ENCODE data around the gene C1orf21. TPM values are rescaled to one million over a fixed set of nuclear protein-coding genes. Genes with fewer than 3 reads are reported as not detected.

C1orf21 gene
- total RNA-seq, 4 donors from 2014 or later = 24.0 to 43.0 (median 40.3) TPM

DNA sequence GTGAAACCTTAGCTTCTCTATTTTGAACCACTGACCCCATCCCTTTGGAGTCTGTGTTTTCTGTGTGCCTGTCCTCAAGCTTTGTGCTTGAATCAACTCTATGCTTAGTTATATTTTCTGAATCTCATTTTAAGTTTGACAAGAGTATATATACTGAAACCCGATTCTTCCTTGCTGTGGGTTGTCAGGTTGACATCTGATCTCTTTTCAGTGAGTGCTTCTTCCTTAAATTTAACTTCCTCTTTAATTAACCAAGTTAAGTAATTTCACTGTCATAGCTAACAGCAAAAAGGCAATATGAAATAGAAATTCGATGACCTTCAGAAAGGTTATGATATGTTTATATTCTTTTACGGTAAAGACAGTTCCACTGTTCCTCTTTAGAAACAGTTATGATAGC lies 69.4 kb downstream of the C1orf21 start:
- TF ChIP-seq, protein P1, sequence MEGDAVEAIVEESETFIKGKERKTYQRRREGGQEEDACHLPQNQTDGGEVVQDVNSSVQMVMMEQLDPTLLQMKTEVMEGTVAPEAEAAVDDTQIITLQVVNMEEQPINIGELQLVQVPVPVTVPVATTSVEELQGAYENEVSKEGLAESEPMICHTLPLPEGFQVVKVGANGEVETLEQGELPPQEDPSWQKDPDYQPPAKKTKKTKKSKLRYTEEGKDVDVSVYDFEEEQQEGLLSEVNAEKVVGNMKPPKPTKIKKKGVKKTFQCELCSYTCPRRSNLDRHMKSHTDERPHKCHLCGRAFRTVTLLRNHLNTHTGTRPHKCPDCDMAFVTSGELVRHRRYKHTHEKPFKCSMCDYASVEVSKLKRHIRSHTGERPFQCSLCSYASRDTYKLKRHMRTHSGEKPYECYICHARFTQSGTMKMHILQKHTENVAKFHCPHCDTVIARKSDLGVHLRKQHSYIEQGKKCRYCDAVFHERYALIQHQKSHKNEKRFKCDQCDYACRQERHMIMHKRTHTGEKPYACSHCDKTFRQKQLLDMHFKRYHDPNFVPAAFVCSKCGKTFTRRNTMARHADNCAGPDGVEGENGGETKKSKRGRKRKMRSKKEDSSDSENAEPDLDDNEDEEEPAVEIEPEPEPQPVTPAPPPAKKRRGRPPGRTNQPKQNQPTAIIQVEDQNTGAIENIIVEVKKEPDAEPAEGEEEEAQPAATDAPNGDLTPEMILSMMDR (IDR thresholded peaks at IDR 0.05) = no peak
- DNase-seq (ENCODE audit: low spot score) = no peak
- ATAC-seq (ENCODE audit: low FRiP score) = no peak

DNA sequence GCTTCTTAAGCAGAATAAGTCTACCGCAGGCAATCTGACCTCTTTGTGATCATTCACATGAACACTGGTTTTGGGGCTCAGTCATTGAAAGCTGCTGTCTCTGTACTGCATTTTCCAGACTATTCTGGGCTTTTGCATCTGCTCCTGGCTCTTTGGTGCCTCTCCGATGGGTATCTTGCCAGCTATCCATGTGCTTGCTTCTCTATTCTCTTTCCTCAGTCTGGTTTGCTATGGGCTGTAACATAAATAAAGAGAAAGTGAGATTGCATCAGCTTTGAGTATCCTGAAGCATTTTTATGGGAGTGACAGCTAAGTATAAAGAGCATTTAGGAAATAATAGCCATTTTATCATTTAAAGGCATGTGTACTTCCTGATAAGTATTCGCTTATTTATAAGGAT lies 70.7 kb downstream of the C1orf21 start:
- TF ChIP-seq, protein P1 (IDR thresholded peaks at IDR 0.05) = no peak
- DNase-seq (ENCODE audit: low spot score) = no peak
- no peak for ATAC-seq (ENCODE audit: low FRiP score)

DNA sequence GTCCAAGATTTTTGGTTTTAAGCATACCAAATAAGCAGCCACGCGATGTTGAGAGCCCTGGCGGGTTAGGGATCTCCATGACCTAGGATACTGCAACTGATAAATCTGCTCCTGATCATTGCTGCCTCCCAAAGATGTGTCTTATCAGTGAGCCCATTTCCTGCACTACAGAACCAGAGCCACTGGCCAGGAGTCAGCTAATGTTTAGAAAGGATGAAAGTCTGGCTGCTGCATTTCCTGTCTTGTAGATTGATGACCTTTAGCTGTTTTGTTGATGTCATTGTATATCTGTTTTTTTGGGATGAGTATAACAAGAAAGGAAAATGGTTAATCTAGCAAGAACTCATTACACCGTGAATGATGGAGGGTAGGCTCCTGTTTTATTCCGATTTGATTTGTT lies 74.5 kb downstream of the C1orf21 start:
- TF ChIP-seq, protein P1 (IDR thresholded peaks at IDR 0.05) = no peak
- ATAC-seq (ENCODE audit: low FRiP score) (no peak), DNase-seq (ENCODE audit: low spot score) (no peak)

DNA sequence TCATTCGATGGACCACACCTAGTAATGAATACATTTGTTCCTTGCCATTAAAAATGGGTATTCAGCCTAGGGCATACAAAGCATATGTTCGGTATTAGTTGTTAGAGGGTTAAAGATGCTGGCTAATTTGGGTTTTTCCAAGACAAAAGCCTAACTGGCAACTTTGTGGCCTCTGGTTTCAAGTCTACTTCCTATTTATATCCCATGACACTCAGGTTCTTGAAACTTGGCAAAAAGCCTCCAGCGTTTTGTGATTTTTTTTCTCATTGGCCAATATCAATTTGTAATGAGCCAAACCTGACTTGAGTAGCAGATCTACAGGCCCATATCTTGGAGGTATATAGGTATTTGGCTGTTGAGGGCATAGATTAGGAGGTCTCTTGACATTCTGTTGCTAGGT lies 75.3 kb downstream of the C1orf21 start:
- TF ChIP-seq, protein P1 (IDR thresholded peaks at IDR 0.05) = no peak
- DNase-seq (ENCODE audit: low spot score) = no peak
- ATAC-seq (ENCODE audit: low FRiP score) = no peak

DNA sequence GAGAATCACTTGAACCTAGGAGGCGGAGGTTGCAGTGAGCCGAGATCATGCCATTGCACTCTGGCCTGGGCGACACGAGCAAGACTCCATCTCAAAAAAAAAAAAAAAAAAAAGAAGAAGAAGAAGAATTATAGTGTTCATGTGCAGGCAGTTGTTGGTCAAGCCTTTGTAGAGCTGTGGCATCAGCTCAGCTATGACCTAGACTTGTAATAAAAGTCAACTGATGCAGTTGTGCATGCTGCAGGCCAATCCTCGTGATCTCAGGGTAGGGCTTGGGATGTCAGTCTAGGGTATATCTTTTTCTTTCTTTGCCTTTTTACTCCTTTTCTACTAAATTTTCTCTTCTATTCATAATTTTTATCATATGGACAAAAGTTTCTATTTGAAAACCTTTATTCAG lies 76.2 kb downstream of the C1orf21 start:
- ATAC-seq (ENCODE audit: low FRiP score) (no peak), DNase-seq (ENCODE audit: low spot score) (no peak)
- TF ChIP-seq, protein P1 (IDR thresholded peaks at IDR 0.05) = no peak

DNA sequence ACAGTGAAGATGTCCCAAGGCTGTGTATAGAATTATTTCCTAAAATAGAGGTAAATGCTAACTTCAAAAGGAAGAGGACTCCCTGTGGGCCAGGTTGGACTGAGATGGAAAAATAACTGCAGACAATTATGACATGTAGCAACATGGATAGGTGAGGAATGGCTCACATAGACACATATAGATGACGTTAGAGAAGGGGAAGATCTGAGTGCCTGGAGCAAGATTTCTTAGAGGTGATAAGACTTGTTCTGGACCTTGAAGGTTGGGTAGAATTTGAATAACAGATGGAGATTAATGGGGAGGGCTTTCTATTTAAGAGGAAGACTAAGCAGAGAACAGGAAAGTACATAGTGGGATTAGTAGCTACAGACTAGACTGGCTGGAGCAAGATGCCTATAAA lies 76.9 kb downstream of the C1orf21 start:
- TF ChIP-seq, protein P1 (IDR thresholded peaks at IDR 0.05) = no peak
- no peak for ATAC-seq (ENCODE audit: low FRiP score)
- DNase-seq (ENCODE audit: low spot score) = no peak

DNA sequence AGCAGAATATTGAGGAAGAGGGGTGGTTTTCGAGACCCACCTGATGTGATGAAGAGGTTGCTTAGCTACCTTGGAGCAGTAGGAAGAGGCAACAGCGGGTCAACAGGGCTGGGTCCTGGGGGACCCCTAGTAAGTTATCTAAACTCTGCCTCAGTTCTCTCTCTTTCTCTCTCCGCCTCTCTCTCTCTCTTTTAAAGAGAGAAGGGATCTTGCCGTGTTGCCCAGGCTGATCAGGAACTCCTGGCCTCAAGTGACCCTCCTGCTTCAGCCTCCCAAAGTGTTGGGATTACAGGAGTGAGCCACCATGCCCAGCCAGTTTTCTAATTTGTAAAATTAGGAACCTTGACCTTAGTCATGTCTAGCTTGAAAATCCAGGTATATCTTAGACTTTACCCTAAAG lies 77.9 kb downstream of the C1orf21 start:
- TF ChIP-seq, protein P1 (IDR thresholded peaks at IDR 0.05) = no peak
- no peak for DNase-seq (ENCODE audit: low spot score)
- no peak for ATAC-seq (ENCODE audit: low FRiP score)

Measured in omental fat pad (tissue), 4 donors.